ENCODE data around the gene WDR73.

DNA sequence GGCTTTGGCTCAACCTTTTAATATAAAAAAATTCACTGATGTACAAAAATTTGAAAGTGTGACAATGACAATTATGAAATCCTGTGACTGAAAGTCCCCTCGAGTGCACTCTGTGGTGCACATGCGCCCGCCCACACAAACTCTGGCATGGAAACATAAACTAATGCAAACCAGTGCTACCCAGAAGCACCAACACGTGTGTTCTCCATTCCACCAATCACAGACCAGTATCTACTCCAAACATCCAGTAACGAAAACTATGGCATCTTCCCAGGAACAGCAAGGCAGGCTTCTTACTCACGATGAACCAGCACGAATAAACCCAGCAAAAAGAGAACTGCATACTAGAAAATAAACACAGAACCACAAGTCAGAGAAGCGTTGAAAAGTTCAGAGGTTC lies 15.6 kb upstream of the WDR73 start:
- TF ChIP-seq BMI1 (IDR thresholded peaks at IDR 0.05; ENCODE audit: low read length) (no peak), NFIX (CRISPR knock-in tag; IDR thresholded peaks at IDR 0.05; ENCODE audit: low read depth) (no peak), POLR2A (conservative IDR thresholded peaks at IDR 0.05) (no peak), JUN (IDR thresholded peaks at IDR 0.05; ENCODE audit: borderline replicate concordance, low read depth, low read length) (no peak), JUN (CRISPR knock-in tag; IDR thresholded peaks at IDR 0.05; ENCODE audit: borderline replicate concordance) (no peak), KDM2B (CRISPR knock-in tag; IDR thresholded peaks at IDR 0.05) (no peak)
- TF ChIP-seq, protein P1, sequence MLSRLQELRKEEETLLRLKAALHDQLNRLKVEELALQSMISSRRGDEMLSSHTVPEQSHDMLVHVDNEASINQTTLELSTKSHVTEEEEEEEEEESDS (CRISPR knock-in tag; IDR thresholded peaks at IDR 0.05): no peak
- TF ChIP-seq, protein P2, sequence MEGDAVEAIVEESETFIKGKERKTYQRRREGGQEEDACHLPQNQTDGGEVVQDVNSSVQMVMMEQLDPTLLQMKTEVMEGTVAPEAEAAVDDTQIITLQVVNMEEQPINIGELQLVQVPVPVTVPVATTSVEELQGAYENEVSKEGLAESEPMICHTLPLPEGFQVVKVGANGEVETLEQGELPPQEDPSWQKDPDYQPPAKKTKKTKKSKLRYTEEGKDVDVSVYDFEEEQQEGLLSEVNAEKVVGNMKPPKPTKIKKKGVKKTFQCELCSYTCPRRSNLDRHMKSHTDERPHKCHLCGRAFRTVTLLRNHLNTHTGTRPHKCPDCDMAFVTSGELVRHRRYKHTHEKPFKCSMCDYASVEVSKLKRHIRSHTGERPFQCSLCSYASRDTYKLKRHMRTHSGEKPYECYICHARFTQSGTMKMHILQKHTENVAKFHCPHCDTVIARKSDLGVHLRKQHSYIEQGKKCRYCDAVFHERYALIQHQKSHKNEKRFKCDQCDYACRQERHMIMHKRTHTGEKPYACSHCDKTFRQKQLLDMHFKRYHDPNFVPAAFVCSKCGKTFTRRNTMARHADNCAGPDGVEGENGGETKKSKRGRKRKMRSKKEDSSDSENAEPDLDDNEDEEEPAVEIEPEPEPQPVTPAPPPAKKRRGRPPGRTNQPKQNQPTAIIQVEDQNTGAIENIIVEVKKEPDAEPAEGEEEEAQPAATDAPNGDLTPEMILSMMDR (IDR thresholded peaks at IDR 0.05 in 2 of 3, conservative IDR thresholded peaks at IDR 0.05 in 1 of 3; ENCODE audit: insufficient read depth in 2 of 3, low read depth in 1 of 3, low read length in 3 of 3): no peak
- TF ChIP-seq, protein P3, sequence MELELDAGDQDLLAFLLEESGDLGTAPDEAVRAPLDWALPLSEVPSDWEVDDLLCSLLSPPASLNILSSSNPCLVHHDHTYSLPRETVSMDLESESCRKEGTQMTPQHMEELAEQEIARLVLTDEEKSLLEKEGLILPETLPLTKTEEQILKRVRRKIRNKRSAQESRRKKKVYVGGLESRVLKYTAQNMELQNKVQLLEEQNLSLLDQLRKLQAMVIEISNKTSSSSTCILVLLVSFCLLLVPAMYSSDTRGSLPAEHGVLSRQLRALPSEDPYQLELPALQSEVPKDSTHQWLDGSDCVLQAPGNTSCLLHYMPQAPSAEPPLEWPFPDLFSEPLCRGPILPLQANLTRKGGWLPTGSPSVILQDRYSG (tag; conservative IDR thresholded peaks at IDR 0.05; ENCODE audit: low read depth): no peak
- TF ChIP-seq, protein P4, sequence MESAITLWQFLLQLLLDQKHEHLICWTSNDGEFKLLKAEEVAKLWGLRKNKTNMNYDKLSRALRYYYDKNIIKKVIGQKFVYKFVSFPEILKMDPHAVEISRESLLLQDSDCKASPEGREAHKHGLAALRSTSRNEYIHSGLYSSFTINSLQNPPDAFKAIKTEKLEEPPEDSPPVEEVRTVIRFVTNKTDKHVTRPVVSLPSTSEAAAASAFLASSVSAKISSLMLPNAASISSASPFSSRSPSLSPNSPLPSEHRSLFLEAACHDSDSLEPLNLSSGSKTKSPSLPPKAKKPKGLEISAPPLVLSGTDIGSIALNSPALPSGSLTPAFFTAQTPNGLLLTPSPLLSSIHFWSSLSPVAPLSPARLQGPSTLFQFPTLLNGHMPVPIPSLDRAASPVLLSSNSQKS (CRISPR knock-in tag; IDR thresholded peaks at IDR 0.05): no peak
